ENCODE measurements around the gene JAGN1.

- TF ChIP-seq CTCF (IDR thresholded peaks at IDR 0.05; ENCODE audit: poor library complexity) = no peak
- TF ChIP-seq EZH2phosphoT487 (IDR thresholded peaks at IDR 0.05; ENCODE audit: low read depth, severe bottlenecking, unreplicated experiment) = no peak
- no peak for TF ChIP-seq EZH2 (IDR thresholded peaks at IDR 0.05; ENCODE audit: borderline replicate concordance)
Measured at GRCh38 chr3:9883706-9884554, 6.5 kb upstream of the JAGN1 start.

All from hepatocyte (in vitro differentiated cells).